Fibroblast of peridontal ligament (primary cell): ENCODE measurements around the gene AKT3.
A peak's percentile ranks its signal among the peaks of the same experiment; 100 is the strongest.

Experiments
- DNase-seq: peaks from one replicate; pipeline ENCODE4 v3.0.0-alpha.2; 2010; ENCODE audit errors: extremely low read depth

Gene AKT3

DNA sequence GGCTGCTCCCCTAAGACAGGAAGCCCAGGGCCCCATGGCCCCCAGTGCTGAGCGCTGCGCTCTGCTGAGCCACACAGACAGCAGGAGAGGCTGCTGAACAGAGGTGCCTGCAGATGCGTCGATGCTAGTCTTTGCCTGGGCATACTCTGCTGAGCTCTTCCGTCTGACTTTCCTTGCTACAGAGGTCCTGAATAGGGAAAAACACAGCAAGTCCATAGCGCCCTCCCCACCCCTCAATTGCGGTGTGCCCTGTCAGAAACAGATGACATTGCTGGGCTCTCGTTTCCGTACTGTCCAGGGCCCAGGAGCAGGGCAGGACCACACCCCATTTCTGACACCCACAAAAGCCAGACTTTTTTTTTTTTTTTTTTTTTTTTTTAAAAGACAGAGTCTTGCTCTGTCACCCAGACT lies 341.7 kb downstream of the AKT3 start:
- DNase-seq = no peak

DNA sequence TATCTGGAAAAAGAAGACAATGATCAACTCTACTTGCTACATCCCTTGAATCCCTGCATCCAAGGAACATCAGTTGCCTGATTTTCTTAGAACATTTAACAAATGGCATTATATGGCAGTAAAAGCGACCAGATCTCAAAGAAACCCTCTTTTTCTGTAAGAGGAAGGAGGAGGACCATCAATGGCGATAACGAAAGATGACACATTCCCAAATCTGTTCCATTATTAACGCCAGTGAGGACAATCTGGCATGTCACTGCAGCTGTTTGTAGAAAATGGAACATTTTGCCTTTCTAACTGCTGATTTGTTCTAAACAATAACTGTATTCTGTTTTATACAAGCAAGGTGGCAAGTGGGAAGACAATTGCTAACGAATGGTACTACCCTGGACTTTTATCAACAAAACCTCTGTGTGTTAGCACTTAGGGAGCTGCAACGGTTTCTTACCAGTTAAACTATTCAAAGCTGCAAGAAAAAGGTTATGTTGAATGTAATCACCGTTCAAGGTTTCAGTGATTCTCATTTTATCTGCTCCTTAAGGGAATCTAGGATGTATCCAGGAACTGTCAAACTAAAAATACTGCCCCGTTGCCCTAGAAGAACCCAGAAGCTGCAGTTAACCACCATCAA lies 342.3 kb downstream of the AKT3 start:
- DNase-seq = no peak

DNA sequence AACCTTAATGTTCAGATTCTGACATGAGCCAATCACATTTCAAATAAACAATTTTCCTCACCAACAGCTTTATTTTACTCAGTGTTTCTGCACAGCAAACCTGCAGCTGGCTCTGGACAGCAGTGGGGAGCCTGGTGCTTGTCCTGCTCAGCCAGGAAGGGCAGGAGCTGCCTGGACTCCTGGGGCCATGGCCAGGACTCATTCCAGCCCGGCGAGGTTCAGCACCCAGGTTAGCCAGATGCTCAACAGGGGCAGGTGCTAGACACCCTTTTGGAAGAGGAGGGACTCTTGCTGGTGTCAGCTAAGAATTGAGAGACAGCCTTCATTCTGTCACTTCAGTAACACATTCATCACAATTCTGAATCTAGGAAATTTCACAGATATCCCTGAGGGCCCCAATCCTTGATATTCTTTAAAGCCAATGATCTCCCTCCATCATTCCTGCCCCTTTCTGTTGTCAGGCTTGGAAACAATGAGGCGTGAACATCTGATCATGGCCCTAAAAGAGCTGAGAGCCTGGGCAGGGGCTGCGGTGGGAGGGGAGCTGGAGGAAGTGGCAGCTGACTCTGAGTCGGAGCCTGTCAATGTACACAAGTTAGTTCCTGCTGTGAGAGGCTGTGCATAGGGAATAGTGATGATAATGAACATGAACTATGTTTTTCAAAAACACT lies 342.9 kb downstream of the AKT3 start:
- DNase-seq = no peak

DNA sequence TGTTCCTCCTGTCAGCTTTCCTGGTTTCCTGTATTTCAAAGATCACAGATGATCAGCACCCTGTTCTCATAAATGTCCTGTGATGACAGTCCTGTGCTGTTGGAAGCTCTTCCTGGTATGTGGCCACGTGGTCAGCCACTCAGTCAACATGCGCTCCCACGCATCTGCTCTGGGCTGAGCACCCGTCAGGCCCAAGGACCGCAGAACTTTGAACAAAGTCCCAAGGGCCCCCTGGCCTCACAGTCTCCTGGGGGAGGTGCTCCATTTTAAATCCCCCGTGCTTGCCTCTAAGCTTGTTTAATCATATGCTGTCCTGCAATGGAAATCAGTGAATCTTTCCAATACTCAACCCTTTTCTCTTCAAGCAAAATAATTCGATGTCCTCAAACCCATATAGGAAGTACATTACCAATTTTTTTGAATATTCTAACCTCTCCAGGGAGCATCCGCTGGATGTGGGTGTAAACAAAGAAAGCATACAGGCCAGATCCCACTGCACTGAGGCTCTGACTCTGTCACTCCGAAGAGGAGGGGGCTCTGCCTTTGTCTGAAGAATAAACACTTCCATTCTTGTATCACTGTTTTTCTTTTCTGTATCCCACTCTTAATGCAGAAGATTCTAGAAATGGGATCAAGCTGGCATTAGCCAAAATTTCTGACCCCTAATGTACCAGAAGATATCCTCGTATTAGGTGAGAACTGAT lies 343.9 kb downstream of the AKT3 start:
- DNase-seq = no peak

DNA sequence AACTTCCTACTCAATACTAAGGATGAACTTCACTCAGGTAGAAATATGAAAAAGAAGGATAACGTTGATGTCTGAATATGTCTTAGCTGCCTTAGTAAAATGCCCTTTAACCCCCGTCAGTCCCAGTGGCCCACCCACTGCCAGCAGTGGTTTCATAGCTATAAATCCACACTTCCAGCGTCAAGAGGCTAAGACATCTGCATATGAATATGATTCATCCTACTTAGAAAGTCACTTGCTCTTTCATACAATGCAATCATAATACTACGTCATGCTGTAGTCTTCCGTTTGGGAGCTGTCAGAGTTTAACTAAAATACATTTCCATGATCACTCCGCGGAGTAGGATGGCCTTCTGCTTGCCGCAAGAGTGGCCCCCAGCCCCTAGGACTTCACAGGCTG lies 346.9 kb downstream of the AKT3 start:
- no peak for DNase-seq

DNA sequence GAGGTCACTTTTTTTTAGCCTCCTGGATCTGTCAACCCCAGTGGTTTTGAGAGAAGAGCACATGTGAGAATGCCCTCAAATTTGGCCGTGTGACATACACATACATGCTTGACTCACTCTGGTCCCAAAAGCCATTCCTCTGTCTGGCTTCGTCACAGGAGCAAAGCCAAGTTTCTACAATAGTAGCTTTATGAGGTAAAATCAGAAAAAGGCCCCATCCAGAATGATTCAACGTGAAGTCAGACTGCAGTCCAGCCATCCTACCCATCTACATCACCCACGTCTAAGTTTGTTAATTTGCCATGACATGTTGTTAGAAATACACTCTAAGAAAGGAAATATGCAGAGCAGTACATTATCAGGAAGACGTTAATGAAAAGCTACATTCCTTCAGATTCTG lies 349.0 kb downstream of the AKT3 start:
- DNase-seq = peak; percentile 67

DNA sequence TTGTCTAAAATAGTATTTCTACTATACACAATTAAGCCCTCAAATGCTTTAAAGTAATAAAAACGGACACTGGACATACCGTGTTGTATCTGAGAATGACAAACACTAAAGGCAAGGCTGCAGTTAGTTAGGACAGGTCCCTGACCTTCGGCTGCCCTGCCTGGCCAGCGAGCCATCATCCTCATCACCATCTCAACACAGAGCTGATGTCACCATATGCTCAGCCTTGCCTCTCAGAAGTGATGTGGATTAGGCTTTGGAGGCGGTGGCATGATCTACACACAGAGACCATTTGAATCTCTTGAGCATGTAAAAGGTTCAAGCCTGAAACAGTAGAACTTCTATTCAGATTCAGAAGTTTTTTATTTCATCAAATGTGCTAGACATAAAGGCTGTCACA lies 349.5 kb downstream of the AKT3 start:
- DNase-seq = no peak

DNA sequence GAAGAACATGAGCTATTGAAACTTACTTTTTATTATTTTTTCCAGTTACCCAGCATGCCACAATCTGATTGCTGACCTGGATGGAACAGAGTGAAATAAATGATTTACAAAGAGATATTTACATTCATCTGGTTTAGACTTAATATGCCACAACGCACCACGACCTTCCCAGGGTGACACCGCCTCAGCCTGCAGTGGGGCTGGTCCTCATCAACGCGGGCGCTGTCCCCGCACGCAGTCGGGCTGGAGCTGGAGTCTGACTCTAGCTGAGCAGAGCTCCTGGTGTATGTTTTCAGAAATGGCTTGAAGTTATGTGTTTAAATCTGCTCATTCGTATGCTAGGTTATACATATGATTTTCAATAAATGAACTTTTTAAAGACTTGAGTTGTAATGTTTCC lies 350.3 kb downstream of the AKT3 start:
- DNase-seq = no peak

DNA sequence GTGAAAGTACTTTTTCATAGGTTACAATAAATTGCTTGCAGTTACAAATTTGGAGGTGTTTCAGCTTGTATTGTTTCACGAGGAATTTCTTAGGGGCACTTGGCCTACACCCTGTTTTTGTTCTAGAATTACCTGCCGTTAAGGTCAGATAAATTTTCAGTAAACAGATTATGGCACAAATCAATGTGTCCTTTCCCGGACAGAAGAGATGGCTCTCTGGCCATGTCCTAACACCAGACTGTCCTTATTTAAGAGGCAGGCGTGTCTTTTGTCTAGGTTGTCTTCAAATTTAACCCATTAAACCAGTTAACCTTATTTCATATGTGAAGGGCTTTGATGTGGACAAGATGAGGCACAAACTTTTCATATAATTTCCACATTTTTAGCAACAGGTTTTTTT lies 350.8 kb downstream of the AKT3 start:
- DNase-seq = no peak

DNA sequence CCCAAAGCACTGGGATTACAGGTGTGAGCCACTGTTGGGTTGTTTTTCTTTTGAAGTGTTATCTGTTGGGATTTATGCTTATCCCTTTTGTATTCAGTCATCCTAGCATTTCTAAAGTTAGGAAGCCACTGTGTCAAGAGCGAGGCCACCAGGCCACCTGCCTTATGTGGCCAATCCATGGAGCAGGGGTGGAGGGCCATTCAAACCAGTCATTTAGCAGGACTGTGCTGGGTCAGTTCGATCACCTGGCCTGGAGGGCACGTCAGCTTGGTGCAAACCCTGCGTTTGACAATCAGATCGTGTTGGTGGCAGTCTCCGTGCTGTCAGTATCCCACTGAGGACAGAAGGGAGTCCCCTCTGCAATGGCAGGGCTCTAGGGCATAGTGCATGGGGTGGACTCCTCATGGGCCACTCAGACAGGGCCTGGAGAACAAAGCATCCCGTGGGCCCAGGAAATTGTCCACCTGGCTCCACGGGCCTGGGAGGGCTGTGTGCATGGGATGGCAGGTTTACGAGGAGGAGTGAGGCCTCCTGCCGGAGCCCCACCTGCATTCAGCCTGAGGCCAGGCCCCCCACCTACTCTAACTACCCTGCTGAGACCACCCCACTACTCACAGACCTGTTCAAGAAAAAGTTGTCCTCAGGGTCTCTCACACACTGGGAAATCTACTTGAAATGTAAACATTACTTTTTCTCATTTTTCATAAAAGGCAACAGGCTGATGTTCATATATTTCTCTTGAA lies 351.9 kb downstream of the AKT3 start:
- no peak for DNase-seq

DNA sequence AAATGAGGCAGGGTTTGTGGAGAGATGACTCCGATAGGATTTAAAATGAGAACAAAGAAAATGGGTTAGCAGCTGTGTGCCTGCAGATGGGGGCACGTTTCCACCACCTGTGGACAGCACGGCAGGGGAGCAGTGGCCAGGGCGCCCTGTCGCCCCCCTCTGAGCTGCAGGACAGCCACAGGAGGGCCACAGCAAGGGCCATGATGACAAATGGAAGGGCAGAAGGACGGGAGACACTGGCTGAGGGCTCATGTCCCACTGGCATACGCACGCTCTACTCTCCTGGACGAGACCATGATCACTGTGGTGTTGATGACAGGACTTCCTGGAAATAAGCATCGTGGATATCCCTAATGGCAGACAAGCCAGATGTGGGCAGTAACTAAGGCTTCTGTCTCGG lies 353.2 kb downstream of the AKT3 start:
- DNase-seq = no peak

DNA sequence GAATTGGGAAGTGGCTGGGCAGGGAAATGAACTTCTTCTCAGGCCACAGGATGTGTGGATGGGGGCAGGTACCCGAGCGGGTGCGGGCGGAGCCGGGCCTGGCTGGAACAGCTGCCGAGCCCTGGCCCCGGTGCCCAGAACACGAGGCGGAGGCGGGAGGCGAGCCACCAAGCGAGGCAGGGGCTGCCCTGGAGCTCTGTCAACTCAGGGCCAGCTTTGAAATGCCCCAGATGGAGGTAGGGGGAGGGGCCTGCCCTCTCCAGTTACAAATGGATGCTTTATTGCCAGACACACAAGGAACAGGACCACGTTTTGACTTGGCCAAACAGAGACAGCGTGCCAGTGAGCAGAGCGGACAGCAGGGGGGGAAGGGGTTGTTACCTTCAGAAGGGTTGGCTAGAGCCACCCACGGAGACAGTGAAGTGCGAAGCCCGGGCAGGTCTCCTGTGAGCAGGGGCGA lies 353.8 kb downstream of the AKT3 start:
- no peak for DNase-seq

DNA sequence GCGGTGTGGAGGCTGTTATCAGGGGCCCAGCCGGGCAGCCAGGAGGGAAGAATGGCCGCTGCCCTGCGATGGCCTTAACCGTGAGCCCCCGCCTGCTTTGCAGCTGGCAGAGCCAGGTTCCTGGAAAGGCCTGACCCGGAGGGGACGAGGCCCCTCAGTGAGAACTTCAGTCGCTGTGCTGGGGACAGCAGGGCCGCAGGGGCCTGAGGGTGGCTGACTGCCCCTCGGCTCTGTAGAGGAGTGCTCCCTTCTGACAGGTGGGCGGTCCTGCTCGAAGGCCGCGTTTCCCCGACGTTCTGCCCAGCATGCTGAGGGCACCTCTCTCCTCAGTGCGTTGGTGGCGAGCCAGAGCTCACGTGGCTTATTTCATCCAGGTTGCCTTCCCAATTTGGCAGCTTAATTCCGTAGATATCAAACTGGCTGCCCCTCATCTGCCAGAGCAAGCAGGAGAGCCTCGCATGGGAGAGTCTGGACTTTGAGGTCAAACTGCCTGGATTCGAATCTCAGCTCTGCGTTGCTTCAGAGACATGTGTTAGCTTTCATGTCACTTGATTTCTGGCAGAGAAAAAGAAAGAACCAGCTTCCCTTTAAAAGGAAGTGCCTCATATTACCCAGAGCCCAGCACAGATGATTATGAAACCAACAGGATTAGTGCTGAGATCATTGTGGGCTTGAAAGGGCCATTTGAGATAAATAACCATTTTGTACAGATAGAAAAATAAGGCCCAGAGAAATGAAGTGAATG lies 354.4 kb downstream of the AKT3 start:
- peak; percentile 67 for DNase-seq

DNA sequence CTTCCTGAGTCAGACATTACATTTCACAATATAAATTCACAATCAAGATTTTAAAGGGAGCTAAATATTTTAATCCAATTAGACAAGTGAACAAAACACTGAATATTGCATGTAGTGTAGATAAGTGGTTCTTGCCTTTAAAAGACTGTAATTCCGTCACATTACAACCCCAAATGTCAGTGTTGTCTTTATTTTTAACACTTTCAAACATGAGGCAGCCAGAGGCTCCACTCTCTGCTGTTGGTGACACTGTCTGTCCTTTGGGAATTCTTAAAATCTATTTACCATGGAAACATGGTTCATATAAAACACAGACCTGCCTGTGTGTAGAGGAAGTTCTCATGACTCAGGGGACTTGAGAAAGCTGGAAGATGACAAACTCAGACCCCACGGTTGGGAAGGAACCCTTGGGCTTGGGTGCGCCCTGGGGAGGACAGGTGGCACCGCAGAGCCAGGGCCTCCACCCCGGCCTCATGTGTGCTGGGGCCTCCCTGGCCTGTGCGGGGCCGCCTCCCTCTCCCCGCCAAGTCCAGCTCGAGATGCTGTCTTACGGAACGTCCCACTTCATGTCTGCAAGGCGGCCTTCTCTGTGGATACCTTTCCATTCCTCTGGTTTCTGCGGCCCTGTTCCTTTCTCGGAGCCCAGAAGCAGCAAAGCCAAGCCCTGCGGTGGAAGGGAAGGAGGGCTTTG lies 355.2 kb downstream of the AKT3 start:
- no peak for DNase-seq

DNA sequence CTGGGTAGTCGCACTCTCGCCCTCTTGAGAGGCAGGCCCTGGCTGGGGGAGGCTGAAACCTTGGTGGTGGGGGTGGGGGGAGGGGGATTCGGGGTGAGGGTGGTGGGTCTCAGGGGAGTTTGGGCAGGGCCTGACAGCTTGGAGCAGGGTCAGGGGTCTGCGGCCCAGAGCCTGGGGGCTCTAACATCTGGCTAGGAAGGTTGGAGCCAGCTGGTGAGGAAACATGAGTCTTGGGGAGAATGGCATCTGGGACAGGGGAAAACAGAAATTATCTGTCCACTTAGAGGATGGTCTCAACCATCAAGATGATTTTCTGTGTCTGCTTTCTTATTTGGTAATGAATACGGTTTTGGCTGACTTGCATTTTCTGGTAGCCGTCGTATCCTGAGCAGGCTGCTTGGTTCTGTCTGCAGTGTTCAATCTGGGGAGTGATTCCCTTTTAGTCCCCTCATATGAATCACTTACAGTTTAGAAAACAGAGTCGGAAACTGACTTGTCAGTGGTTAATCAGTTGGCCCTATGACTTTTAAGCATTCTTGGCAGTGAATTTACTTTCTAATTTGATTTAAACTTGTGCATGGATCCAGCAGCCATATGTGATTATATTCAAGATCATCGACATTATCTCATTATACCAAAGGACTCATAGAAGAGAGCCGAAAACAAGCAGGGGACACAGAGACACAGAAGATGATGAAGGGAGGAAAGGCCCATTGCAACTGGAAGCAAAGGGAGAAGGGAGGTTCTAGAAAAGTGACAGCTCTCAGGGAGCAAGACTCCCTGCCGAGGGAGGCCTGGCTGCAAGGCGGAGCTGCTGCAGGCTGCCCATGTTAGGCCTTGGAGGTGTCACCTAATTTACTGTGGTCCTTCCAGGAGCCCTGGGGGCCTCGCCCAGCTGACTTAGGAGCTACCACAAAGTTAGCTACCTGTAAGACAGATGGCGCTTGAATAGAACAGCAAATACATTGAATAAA lies 356.6 kb downstream of the AKT3 start:
- DNase-seq = peak; percentile 59

DNA sequence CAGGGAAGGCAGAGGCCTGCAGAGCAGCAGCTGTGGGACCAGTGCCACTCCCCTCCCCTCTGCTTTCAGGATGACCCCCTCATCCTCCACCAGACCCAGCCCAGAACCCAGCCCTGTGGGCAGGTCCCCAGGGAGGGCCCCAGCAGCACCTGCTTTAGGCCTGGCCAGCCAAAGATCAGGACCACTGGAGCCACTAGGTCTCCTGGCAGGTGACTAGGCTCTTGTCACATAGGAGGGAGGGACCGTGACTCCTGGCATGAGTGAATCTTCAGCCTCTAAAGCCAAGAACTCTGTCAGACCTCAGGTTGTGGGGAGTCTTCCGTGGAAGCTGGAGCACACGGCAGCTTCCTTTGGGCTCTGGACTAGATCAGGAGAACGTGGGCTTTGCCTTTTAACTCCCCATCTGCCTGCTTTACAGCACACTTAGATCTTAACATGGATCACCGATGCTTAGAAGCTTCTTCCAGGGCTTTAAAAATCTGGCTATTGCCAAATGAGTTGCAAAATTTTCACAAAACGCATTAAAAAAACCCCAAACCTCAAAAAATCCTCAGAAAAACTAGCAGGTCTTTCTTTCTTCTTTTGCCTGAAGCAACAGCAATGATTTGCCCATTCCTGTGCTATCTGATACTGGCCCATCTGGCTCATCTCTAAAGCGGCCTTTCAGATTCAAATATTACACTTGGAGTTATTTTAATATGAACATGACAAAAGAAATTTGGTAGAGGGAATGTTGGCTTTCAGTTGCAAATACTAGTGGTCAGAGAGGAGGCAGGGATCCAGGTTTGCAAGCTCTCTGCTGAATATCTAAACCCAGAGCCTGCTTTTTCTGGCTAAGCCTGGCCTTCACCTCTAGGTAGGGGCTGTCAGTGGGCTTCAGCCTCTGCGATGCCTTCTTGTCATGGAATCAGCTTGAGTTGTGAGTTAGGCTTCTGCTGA lies 359.0 kb downstream of the AKT3 start:
- DNase-seq = peak; percentile 93

DNA sequence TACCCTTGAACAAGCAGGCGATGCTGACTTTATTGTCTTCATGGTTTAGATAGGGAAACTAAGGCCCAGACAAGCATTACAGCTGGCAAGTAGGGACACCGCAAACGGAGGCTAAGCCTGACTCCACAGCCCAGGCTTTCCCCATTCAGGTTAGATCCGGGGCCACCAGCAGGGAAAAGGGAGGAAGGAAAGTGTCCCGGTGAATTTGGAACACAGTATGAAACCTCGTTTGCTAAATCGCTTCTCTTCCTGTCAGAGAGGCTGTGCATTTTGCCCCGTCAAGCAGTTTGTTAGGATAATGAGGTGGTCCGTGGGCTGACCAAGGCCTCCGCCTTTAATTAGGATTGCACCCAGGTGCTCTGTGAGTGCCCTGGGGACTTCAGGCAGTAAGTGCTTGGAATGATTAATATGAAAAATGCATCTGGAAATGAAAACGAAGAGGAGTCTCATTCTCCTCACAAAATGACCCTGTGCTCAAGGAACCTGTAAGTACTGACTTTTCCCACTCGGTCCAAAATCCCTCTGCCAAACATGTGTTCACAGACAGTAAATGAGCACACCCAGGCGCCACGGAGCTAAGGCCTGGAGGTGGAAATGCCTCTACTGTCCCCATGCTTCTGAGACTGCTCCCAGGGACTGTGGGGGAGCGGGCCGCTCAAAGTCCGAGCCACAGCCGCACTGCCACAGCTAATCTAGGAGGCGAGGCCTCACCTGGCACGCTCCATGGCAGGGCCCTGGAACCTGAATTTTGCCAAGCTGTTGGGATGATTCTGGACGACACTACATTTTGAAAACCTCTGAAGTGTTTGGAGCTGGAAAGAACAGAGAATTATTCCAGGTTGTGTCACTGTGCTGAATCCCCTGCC lies 360.1 kb downstream of the AKT3 start:
- DNase-seq = no peak

DNA sequence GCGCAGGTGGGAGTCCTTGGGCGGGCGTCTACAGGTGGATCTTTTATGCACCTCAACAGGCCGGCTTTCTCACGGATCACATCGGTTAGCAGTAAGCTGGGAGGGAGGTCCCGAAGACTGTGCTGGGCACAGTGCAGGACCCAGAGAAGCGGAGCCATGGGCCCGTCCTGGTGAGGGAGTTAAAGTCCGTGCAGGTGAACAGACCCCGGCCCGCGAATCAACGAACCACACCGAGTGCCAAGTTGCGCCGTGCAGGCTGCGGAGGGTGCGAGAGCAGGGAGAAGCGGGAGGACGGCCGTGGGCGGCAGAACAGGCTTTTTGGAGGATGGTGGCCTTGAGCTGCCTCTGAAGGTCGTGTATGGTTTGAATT lies 360.9 kb downstream of the AKT3 start:
- no peak for DNase-seq
